GM18907 (cell line): ENCODE data around the gene CS.
"Not testable (repeated sequence)": the region's sequence is repeated elsewhere in the genome, so short reads cannot be mapped to it uniquely, and the experiment has no call there.

ENCODE experiments used
- ATAC-seq: cut with Tn5 transposase; IDR thresholded peaks from one replicate; pipeline ENCODE4 v1.9.1; 2021; ENCODE audit warnings: mild to moderate bottlenecking, moderate library complexity; ENCODE audit not compliant: unreplicated experiment

The CS gene

GRCh38 chr12:56282579-56282978 lies 17.6 kb downstream of the CS start:
- no peak for ATAC-seq

GRCh38 chr12:56282030-56282429 lies 18.1 kb downstream of the CS start:
- no peak for ATAC-seq

GRCh38 chr12:56280849-56281248 lies 19.3 kb downstream of the CS start:
- ATAC-seq = no peak

GRCh38 chr12:56278905-56279304 lies 21.2 kb downstream of the CS start:
- no peak for ATAC-seq

GRCh38 chr12:56274299-56274698 lies 25.8 kb downstream of the CS start:
- ATAC-seq = no peak

- not testable (repeated sequence) for ATAC-seq
These were observed 27.7 kb downstream of the CS start for GRCh38 chr12:56272468-56272867.

GRCh38 chr12:56271031-56271430 lies 29.1 kb downstream of the CS start:
- ATAC-seq = no peak

- ATAC-seq = peak; percentile 24
These were observed 32.6 kb downstream of the CS start for GRCh38 chr12:56267443-56268071.

GRCh38 chr12:56266693-56267442 lies 33.3 kb downstream of the CS start, which contains the start of gene COQ10A:
Gene COQ10A, plus strand, starts transcription at chr12:56266942. Its CDS starts 177 bp downstream, at chr12:56267119.
- ATAC-seq = peak; percentile 89

GRCh38 chr12:56266068-56266692 lies 34.0 kb downstream of the CS start:
- not testable (repeated sequence) for ATAC-seq

GRCh38 chr12:56262955-56263354 lies 37.2 kb downstream of the CS start:
- ATAC-seq = not testable (repeated sequence)

- ATAC-seq = no peak
These were observed 38.5 kb downstream of the CS start for GRCh38 chr12:56261503-56262232.

- ATAC-seq = no peak
These were observed 39.2 kb downstream of the CS start for GRCh38 chr12:56260921-56261320.

GRCh38 chr12:56260380-56260779 lies 39.8 kb downstream of the CS start:
- no peak for ATAC-seq

GRCh38 chr12:56258820-56259183 lies 41.3 kb downstream of the CS start:
- ATAC-seq = no peak

GRCh38 chr12:56258068-56258819 lies 41.9 kb downstream of the CS start, which contains the start of gene ANKRD52:
Gene ANKRD52, minus strand, starts transcription at chr12:56258384. Its CDS starts 115 bp downstream, at chr12:56258269.
- ATAC-seq = peak; percentile 84

GRCh38 chr12:56257491-56258067 lies 42.6 kb downstream of the CS start:
- ATAC-seq = peak; percentile 14

GRCh38 chr12:56257071-56257470 lies 43.1 kb downstream of the CS start:
- no peak for ATAC-seq

GRCh38 chr12:56256326-56256960 lies 43.7 kb downstream of the CS start:
- no peak for ATAC-seq

- ATAC-seq = no peak
These were observed 44.5 kb downstream of the CS start for GRCh38 chr12:56255671-56256070.
